Transverse colon (tissue), 4 donors: Measurements from ENCODE around the gene NCAPD2.

Experiments used
- POLR2A ChIP-seq: fragments of 450-650 bp; IDR thresholded peaks from one replicate; pipeline ENCODE4 v1.6.1; 2016; ENCODE audit warnings: antibody characterized with exemption, mild to moderate bottlenecking, moderate library complexity
- POLR2AphosphoS5 ChIP-seq, 3 donors: sonication (generic); formaldehyde crosslinking; IDR thresholded peaks; one replicate each; pipeline ENCODE4 v1.6.1; 2016; ENCODE audit warnings: antibody characterized with exemption in 3 of 3
- TF ChIP-seq, protein P1 (sequence below), 5 experiments: fragments of 200-600 bp in 3 of 5; fragments of 450-650 bp in 2 of 5; sonication (generic) in 3 of 5; IDR thresholded peaks; 1 replicate in 2 of 5; 2 replicates in 3 of 5; pipeline ENCODE4 v1.5.1; 2016 to 2017; ENCODE audit warnings: antibody characterized with exemption in 5 of 5, inconsistent platforms in 3 of 5, mild to moderate bottlenecking in 2 of 5, moderate library complexity in 1 of 5

DNA sequence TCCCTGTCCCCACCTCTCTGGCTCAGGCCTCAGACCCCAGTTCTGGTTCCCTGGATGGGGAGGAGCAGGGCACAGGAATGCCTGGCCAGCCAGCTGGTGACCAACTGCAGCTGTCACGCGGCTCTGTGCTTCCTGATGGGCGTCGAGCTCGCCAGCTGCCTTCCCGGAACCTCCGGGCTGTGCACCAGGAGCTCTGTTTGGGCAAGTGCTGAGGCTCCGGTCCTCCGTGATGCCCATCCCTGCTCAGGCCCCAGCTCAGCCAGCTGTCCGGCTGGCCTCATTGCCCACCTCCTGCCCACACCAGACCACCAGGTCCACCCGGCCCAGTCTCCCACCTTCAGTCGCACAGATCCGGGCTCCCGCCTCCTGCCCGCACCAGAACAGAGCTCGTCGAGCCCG, 57.2 kb downstream of the NCAPD2 start:
- TF ChIP-seq, protein P1, sequence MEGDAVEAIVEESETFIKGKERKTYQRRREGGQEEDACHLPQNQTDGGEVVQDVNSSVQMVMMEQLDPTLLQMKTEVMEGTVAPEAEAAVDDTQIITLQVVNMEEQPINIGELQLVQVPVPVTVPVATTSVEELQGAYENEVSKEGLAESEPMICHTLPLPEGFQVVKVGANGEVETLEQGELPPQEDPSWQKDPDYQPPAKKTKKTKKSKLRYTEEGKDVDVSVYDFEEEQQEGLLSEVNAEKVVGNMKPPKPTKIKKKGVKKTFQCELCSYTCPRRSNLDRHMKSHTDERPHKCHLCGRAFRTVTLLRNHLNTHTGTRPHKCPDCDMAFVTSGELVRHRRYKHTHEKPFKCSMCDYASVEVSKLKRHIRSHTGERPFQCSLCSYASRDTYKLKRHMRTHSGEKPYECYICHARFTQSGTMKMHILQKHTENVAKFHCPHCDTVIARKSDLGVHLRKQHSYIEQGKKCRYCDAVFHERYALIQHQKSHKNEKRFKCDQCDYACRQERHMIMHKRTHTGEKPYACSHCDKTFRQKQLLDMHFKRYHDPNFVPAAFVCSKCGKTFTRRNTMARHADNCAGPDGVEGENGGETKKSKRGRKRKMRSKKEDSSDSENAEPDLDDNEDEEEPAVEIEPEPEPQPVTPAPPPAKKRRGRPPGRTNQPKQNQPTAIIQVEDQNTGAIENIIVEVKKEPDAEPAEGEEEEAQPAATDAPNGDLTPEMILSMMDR (IDR thresholded peaks at IDR 0.05), result no peak
- TF ChIP-seq POLR2A, result no peak
- TF ChIP-seq POLR2AphosphoS5 (IDR thresholded peaks at IDR 0.05), result peak; percentile 43 to 68 (median 52)
